GM12878 (cell line): ENCODE measurements around the gene UBAP1L. TPM values are rescaled to one million over a fixed set of nuclear protein-coding genes. Genes with fewer than 3 reads are reported as not detected.

Source experiments
- ATAC-seq: fragments of 200-7000 bp; cut with Tn5 transposase; 3 replicates; pipeline ENCODE4 v1.9.1; 2020; ENCODE audit warnings: mild to moderate bottlenecking, moderate library complexity
- BruUV-seq: library from RNA; stranded (reverse); fragments of 400-500 nt; replicated peaks from 2 replicates; lab custom pipeline; 2021; lab: Mats Ljungman, UMichigan
- CTCF ChIA-PET: fragments of 300-600 bp; sonication (Branson Sonifier 250); formaldehyde crosslinking; extraction: SDS; loops from one replicate; lab custom pipeline; 2021; ENCODE audit warnings: inconsistent platforms; lab: Yijun Ruan, JAX
- POLR2A ChIA-PET: fragments of 350-600 bp; formaldehyde crosslinking; extraction: SDS; loops from one replicate; lab custom pipeline; 2021; ENCODE audit warnings: inconsistent platforms; lab: Charles Lee
- RAD21 ChIA-PET: fragments of 300-600 bp; sonication (Branson Sonifier 250); formaldehyde crosslinking; loops from one replicate; lab custom pipeline; 2023; ENCODE audit warnings: antibody characterized with exemption; ENCODE audit not compliant: unreplicated experiment; lab: Charles Lee
- SMC1A ChIA-PET: fragments of 300-600 bp; sonication (Branson Sonifier 250); formaldehyde crosslinking; loops from one replicate; lab custom pipeline; 2023; ENCODE audit not compliant: unreplicated experiment, uncharacterized antibody; lab: Charles Lee
- DNase-seq: peaks from one replicate; pipeline ENCODE4 v3.0.0-alpha.2; 2011; ENCODE audit warnings: low read depth, low spot score
- FAIRE-seq: peaks from 3 replicates; lab custom pipeline; 2011; peaks lifted over from hg19 to GRCh38; lab: Jason Lieb, UNC
- H2AFZ ChIP-seq: 2 replicates; pipeline ENCODE4 v1.6.0; 2011; ENCODE audit warnings: low read depth, low read length, control low read depth; ENCODE audit not compliant: control insufficient read depth
- H3K27ac ChIP-seq: 2 replicates; pipeline ENCODE4 v1.5.1; 2011; ENCODE audit warnings: control low read depth; ENCODE audit not compliant: control insufficient read depth, insufficient read depth
- H3K27me3 ChIP-seq, 2 experiments: replicated peaks in 1 of 2; 2 replicates each; pipeline versions ENCODE4 v1.6.0 to v1.6.1; 2011; ENCODE audit warnings: low read length in 1 of 2; ENCODE audit not compliant: control insufficient read depth in 2 of 2, insufficient read depth in 2 of 2
- H3K36me3 ChIP-seq, 2 experiments: 2 replicates each; pipeline ENCODE4 v1.5.1; 2011; ENCODE audit warnings: low read length in 1 of 2; ENCODE audit not compliant: control insufficient read depth in 2 of 2, insufficient read depth in 2 of 2
- H3K4me1 ChIP-seq: 2 replicates; pipeline ENCODE4 v1.6.1; 2011; ENCODE audit warnings: mild to moderate bottlenecking, low read length, moderate library complexity, mixed read lengths; ENCODE audit not compliant: control insufficient read depth, insufficient read depth
- H3K4me2 ChIP-seq: 2 replicates; pipeline ENCODE4 v1.6.0; 2011; ENCODE audit warnings: control low read depth; ENCODE audit not compliant: control insufficient read depth, insufficient read depth
- H3K4me3 ChIP-seq: fragments of 200-600 bp; sonication (generic); 2 replicates; pipeline ENCODE4 v1.5.1; 2016
- H3K79me2 ChIP-seq: 2 replicates; pipeline ENCODE4 v1.6.0; 2011; ENCODE audit warnings: low read length; ENCODE audit not compliant: control insufficient read depth, insufficient read depth
- H3K9ac ChIP-seq: 2 replicates; pipeline ENCODE4 v1.8.0; 2011; ENCODE audit warnings: low read length, control low read depth, mixed read lengths; ENCODE audit not compliant: control insufficient read depth, insufficient read depth
- H3K9me3 ChIP-seq: replicated peaks from 3 replicates; pipeline ENCODE4 v1.5.1; 2011; ENCODE audit warnings: mild to moderate bottlenecking, low read length; ENCODE audit not compliant: control insufficient read depth, insufficient read depth
- H4K20me1 ChIP-seq: 2 replicates; pipeline ENCODE4 v1.6.0; 2011; ENCODE audit not compliant: control insufficient read depth, insufficient read depth
- ATF2 ChIP-seq: IDR thresholded peaks from 2 replicates; pipeline ENCODE4 v1.6.1; 2012; ENCODE audit warnings: low read length, inconsistent platforms
- BACH1 ChIP-seq: fragments of 450-650 bp; IDR thresholded peaks from 2 replicates; pipeline ENCODE4 v1.6.1; 2017; ENCODE audit warnings: mild to moderate bottlenecking, borderline replicate concordance
- BCL11A ChIP-seq: IDR thresholded peaks from 2 replicates; pipeline ENCODE4 v1.6.1; 2011; ENCODE audit warnings: low read depth, low read length
- CBX3 ChIP-seq: fragments of 200-600 bp; sonication (generic); IDR thresholded peaks from 2 replicates; pipeline ENCODE4 v1.6.1; 2016; ENCODE audit warnings: low read depth, borderline replicate concordance
- MXI1 ChIP-seq: fragments of 150-350 bp; IDR thresholded peaks from 2 replicates; pipeline ENCODE4 v1.6.1; 2011; ENCODE audit warnings: low read depth, mild to moderate bottlenecking, inconsistent platforms, low read length, improper control_type of control experiment
- NFIC ChIP-seq: IDR thresholded peaks from 2 replicates; pipeline ENCODE4 v1.6.1; 2012; ENCODE audit warnings: low read depth, mild to moderate bottlenecking, inconsistent platforms, low read length, moderate library complexity
- NR2F1 ChIP-seq: fragments of 450-650 bp; conservative IDR thresholded peaks from 2 replicates; pipeline ENCODE4 v1.6.1; 2017; ENCODE audit warnings: mild to moderate bottlenecking
- PAX5 ChIP-seq: IDR thresholded peaks from 2 replicates; pipeline ENCODE4 v1.6.1; 2011; ENCODE audit warnings: low read depth, low read length, borderline replicate concordance
- SKIL ChIP-seq: fragments of 450-650 bp; IDR thresholded peaks from 2 replicates; pipeline ENCODE4 v1.6.1; 2017; ENCODE audit warnings: mild to moderate bottlenecking, low read depth, inconsistent platforms; ENCODE audit not compliant: poor library complexity, severe bottlenecking
- SUPT20H ChIP-seq: IDR thresholded peaks from 2 replicates; pipeline ENCODE4 v1.6.1; 2011; ENCODE audit warnings: low read depth, mild to moderate bottlenecking, low read length, moderate library complexity, borderline replicate concordance; ENCODE audit not compliant: control insufficient read depth
- ZNF687 ChIP-seq: fragments of 450-650 bp; IDR thresholded peaks from 2 replicates; pipeline ENCODE4 v1.6.1; 2017; ENCODE audit warnings: mild to moderate bottlenecking, moderate library complexity
- WGBS: methylation state at CpG from one replicate; pipeline ENCODE4 v1.1.6; 2016; ENCODE audit warnings: low lambda C conversion rate; ENCODE audit not compliant: insufficient replicate concordance, insufficient coverage; ENCODE audit errors: missing lambda C conversion rate; 5-methylcytosine and 5-hydroxymethylcytosine counted together
- in situ Hi-C: fragments of 300-500 bp; cut with MboI; formaldehyde crosslinking; loops from 9 replicates; pipeline ENCODE4 v1.14.3; 2018; ENCODE audit warnings: mixed read lengths
- intact Hi-C: fragments of 100-400 bp; cut with micrococcal nuclease; formaldehyde crosslinking; loops from one replicate; pipeline ENCODE4 v1.14.2; 2022; ENCODE audit not compliant: unreplicated experiment
- polyA plus RNA-seq, 11 experiments: library from polyadenylated mRNA; depleted of rRNA in 4 of 11; unstranded in 6 of 11; stranded (reverse) in 5 of 11; fragments of >200 nt; fragmentation: Nextera tagmentation in 4 of 11; fragmentation: Illumina TruSeq in 1 of 11; extraction: Ambion mirVana in 4 of 11; extraction: Trizol in 1 of 11; gene quantifications; 1 replicate in 1 of 11; 2 replicates in 10 of 11; pipeline versions ENCODE4 v1.2.1 to v1.2.3, GENCODE V29; 2011 to 2016; ENCODE audit warnings: inconsistent platforms in 2 of 11, missing spikeins in 2 of 11, low read depth in 1 of 11
- total RNA-seq, 4 experiments: library from RNA; depleted of rRNA in 3 of 4; stranded (reverse); fragments of >200 nt in 3 of 4; fragmentation: Illumina TruSeq in 1 of 4; extraction: Trizol in 1 of 4; gene quantifications; 2 replicates each; pipeline versions ENCODE4 v1.2.1 to v1.2.3, GENCODE V29; 2013 to 2021

The UBAP1L gene
- total and polyA plus RNA-seq, 10 of the 15 experiments (the other 5 are each of a cell fraction or from before 2014, with no cell fraction given), result 0.03 to 2.6 (median 1.0) TPM

GRCh38 chr15:65067317-65067644 is 47.7 kb downstream of the UBAP1L start:
- no TSS peak for BruUV-seq
- POLR2A ChIA-PET, result interaction anchor here (0.7 kb wide), 1 partner anchor 10 kb away, joined by 3 read pairs; no protein-coding TSS in a partner anchor
- Histone ChIP-seq H3K9ac (no peak overlapping the region), H3K27me3 (peaks cover 0 to 2% of the 10 kb centered on the region in 2 experiments), H3K79me2 (no peaks in the 10 kb centered on the region), H3K4me3 (no peak overlapping the region), H3K9me3 (no peaks in the 10 kb centered on the region), H2AFZ (no peak overlapping the region), H4K20me1 (no peaks in the 10 kb centered on the region), H3K4me1 (no peaks in the 10 kb centered on the region), H3K4me2 (no peak overlapping the region), H3K27ac (no peak overlapping the region), H3K36me3 (no peaks in the 10 kb centered on the region)
- no peak for ATAC-seq
- RAD21 ChIA-PET, result no interaction called here
- CTCF ChIA-PET, result no interaction called here
- no peak for FAIRE-seq
- TF ChIP-seq SKIL, result no peak
- no peak for TF ChIP-seq PAX5
- TF ChIP-seq ZNF687, result no peak
- no peak for TF ChIP-seq NR2F1
- no peak for TF ChIP-seq ATF2
- no peak for TF ChIP-seq BCL11A
- TF ChIP-seq MXI1, result no peak
- TF ChIP-seq SUPT20H, result no peak
- no peak for TF ChIP-seq NFIC
- no peak for TF ChIP-seq BACH1
- TF ChIP-seq CBX3, result no peak
- 39% methylated on average over 5 of the region's 8 CpGs for WGBS
- SMC1A ChIA-PET, result no interaction called here
- intact Hi-C loops, result no loop called here
- DNase-seq, result no peak
- in situ Hi-C loops, result no loop called here
